ENCODE results near the gene NCL.
A peak's percentile ranks its signal among the peaks of the same experiment; 100 is the strongest.

NCL gene

DNA sequence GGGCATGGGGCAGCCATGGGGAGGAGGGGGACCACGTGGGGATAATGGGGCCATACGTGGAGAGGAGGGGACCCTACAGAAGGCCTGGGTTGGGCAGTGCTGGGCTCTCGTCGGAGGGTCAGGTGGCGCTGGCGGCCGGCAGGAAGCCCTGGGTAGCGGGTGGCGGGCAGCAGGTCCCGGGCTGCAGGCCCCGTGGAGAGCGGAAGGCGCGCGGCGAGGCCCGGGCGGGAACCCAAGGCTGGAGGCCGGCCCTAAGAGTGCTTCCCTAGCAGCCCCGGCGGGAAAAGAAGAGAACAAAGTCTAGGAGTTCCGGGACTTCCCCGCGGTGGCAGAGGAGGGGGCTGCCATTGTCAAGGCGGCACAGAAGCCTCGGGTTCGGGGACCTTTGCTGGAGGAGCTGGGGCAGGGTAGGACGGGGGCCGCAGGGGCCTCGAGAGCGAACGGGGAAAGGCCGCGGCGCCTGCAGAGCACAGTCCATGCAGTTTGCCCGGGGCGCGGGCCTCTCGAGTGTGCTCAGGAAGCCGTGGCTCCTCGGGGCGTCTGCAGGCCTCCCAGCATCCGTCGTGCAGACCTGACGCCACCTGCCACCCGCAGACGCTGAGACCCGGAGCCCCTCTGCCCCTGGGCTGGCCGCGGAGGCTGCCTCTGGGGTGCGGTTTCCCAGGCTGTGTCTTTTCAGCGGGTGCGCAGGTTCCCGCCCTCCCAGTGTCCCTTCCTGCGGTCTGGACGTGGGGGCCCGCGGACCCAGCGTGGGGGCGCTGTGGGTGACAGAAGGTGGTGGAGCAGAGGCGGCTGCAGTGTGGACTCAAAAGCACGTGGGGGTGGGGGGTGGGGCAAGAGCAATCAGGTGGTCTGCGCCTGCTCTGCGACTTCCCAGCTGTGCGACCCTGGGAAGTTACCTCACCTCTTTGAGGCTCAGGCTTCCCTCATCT lies 19.4 kb upstream of the NCL start:
- Histone ChIP-seq H2AFZ (ENCODE audit: low read depth, low read length) (no peak overlapping the region), H3K36me3 (ENCODE audit: insufficient read depth, low read length) (no peaks in the 10 kb centered on the region), H3K9me3 (ENCODE audit: low read length) (no peaks in the 10 kb centered on the region), H3K27me3 (ENCODE audit: insufficient read depth, low read length) (no peaks in the 10 kb centered on the region), H3K4me3 (ENCODE audit: low read length) (no peak overlapping the region), H3K4me1 (ENCODE audit: insufficient read depth, low read length) (no peaks in the 10 kb centered on the region)

- Histone ChIP-seq H3K36me3 (ENCODE audit: insufficient read depth, low read length) (no peaks in the 10 kb centered on the region), H3K9me3 (ENCODE audit: low read length) (no peaks in the 10 kb centered on the region), H3K4me1 (ENCODE audit: insufficient read depth, low read length) (no peaks in the 10 kb centered on the region), H2AFZ (ENCODE audit: low read depth, low read length) (no peak overlapping the region), H3K27me3 (ENCODE audit: insufficient read depth, low read length) (no peaks in the 10 kb centered on the region), H3K4me3 (ENCODE audit: low read length) (no peak overlapping the region)
These were observed 18.6 kb upstream of the NCL start for GRCh38 chr2:231482806-231483391.

GRCh38 chr2:231480781-231481180 lies 16.5 kb upstream of the NCL start:
- H3K4me1 ChIP-seq (ENCODE audit: insufficient read depth, low read length), result no peaks in the 10 kb centered on the region
- H2AFZ ChIP-seq (ENCODE audit: low read depth, low read length), result no peak overlapping the region
- no peaks in the 10 kb centered on the region for H3K9me3 ChIP-seq (ENCODE audit: low read length)
- H3K36me3 ChIP-seq (ENCODE audit: insufficient read depth, low read length), result no peaks in the 10 kb centered on the region
- H3K27me3 ChIP-seq (ENCODE audit: insufficient read depth, low read length), result no peaks in the 10 kb centered on the region
- no peak overlapping the region for H3K4me3 ChIP-seq (ENCODE audit: low read length)

DNA sequence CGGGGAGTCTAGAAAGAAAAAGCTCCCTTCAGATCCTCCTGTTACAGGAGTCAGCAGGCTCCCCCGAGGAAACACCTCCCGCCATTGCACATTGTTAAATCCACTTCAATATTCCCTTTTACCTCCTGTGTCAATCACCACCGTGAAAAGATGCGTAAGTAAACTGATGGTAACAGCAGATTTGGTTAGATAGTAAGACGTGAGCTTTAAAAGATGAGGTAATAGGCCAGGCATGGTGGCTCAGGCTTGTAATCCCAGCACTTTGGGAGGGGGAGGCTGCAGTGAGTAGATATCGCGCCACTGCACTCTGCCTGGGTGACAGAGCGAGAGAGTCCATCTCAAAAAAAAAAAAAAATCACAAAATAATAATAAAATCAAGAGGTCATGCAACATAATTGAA lies 15.2 kb upstream of the NCL start:
- Histone ChIP-seq H3K4me1 (ENCODE audit: insufficient read depth, low read length) (no peaks in the 10 kb centered on the region), H3K9me3 (ENCODE audit: low read length) (no peaks in the 10 kb centered on the region), H2AFZ (ENCODE audit: low read depth, low read length) (no peak overlapping the region), H3K27me3 (ENCODE audit: insufficient read depth, low read length) (no peaks in the 10 kb centered on the region), H3K4me3 (ENCODE audit: low read length) (no peak overlapping the region), H3K36me3 (ENCODE audit: insufficient read depth, low read length) (no peaks in the 10 kb centered on the region)

DNA sequence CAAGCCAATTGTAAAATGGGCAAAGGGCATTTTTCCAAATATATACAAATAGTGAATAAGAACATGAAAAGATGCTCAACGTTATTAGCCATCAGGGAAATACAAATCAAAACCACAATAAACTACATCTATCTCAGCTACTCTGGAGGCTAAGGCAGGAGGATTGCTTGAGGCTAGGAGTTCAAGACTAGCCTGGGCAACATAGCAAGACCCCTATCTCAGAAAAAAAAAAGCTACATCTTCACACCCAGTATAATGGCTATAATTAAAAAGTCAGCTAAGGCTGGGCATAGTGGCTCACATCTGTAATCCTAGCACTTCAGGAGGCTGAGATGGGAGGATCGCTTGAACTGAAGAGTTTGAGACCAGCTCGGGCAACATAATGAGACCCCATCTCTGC lies 12.6 kb upstream of the NCL start:
- Histone ChIP-seq H3K4me1 (ENCODE audit: insufficient read depth, low read length) (no peaks in the 10 kb centered on the region), H3K36me3 (ENCODE audit: insufficient read depth, low read length) (no peaks in the 10 kb centered on the region), H3K4me3 (ENCODE audit: low read length) (no peak overlapping the region), H3K27me3 (ENCODE audit: insufficient read depth, low read length) (no peaks in the 10 kb centered on the region), H2AFZ (ENCODE audit: low read depth, low read length) (no peak overlapping the region), H3K9me3 (ENCODE audit: low read length) (no peaks in the 10 kb centered on the region)

DNA sequence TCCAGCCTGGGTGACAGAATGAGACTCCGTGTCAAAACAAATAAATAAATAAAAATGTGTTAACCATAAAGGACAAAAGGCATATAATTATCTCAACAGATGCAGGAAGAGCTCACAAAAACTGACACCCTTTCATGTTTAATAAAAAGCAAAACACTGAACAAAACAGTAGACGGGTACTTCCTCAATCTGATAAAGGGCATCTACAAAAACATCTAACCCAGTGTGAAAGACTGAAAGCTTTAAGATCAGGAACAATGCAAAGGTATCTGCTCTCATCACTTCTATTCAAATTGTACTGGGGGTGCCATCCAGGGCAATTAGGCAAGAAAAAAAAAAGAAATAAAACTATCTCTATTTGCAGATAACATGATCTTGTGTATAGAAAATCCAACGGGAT lies 11.7 kb upstream of the NCL start:
- Histone ChIP-seq H3K4me1 (ENCODE audit: insufficient read depth, low read length) (no peaks in the 10 kb centered on the region), H3K4me3 (ENCODE audit: low read length) (no peak overlapping the region), H3K9me3 (ENCODE audit: low read length) (no peaks in the 10 kb centered on the region), H3K27me3 (ENCODE audit: insufficient read depth, low read length) (no peaks in the 10 kb centered on the region), H2AFZ (ENCODE audit: low read depth, low read length) (no peak overlapping the region), H3K36me3 (ENCODE audit: insufficient read depth, low read length) (no peaks in the 10 kb centered on the region)

DNA sequence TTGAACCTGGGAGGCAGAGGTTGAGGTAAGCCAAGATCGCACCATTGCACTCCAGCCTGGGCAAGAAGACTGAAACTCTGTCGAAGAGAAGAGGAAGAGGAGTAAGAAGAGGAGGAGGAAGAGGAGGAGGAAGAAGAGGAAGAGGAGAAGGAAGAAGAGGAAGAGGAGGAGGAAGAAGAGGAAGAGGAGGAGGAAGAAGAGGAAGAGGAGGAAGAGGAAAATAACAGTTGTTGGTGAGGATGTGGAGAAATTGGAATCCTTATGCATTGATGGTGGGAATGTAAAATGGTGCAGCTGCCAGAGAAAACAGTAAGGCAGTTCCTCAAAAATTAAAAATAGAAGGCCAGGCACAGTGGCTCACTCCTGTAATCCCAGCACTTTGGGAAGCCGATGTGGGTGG lies 8.5 kb upstream of the NCL start:
- H2AFZ ChIP-seq (ENCODE audit: low read depth, low read length), result no peak overlapping the region
- no peaks in the 10 kb centered on the region for H3K36me3 ChIP-seq (ENCODE audit: insufficient read depth, low read length)
- H3K9me3 ChIP-seq (ENCODE audit: low read length), result no peaks in the 10 kb centered on the region
- no peaks in the 10 kb centered on the region for H3K4me1 ChIP-seq (ENCODE audit: insufficient read depth, low read length)
- no peak overlapping the region for H3K4me3 ChIP-seq (ENCODE audit: low read length)
- no peaks in the 10 kb centered on the region for H3K27me3 ChIP-seq (ENCODE audit: insufficient read depth, low read length)

- Histone ChIP-seq H3K4me1 (ENCODE audit: insufficient read depth, low read length) (peaks cover 3% of the 10 kb centered on the region), H3K4me3 (ENCODE audit: low read length) (no peak overlapping the region), H3K27me3 (ENCODE audit: insufficient read depth, low read length) (no peaks in the 10 kb centered on the region), H3K9me3 (ENCODE audit: low read length) (no peaks in the 10 kb centered on the region), H3K36me3 (ENCODE audit: insufficient read depth, low read length) (no peaks in the 10 kb centered on the region), H2AFZ (ENCODE audit: low read depth, low read length) (no peak overlapping the region)
These were observed 6.1 kb upstream of the NCL start for GRCh38 chr2:231470246-231470900.

- Histone ChIP-seq H3K4me1 (ENCODE audit: insufficient read depth, low read length) (peaks cover 7% of the 10 kb centered on the region), H2AFZ (ENCODE audit: low read depth, low read length) (no peak overlapping the region), H3K36me3 (ENCODE audit: insufficient read depth, low read length) (no peaks in the 10 kb centered on the region), H3K27me3 (ENCODE audit: insufficient read depth, low read length) (no peaks in the 10 kb centered on the region), H3K9me3 (ENCODE audit: low read length) (no peaks in the 10 kb centered on the region), H3K4me3 (ENCODE audit: low read length) (no peak overlapping the region)
These were observed 5.3 kb upstream of the NCL start for GRCh38 chr2:231469583-231469950.

DNA sequence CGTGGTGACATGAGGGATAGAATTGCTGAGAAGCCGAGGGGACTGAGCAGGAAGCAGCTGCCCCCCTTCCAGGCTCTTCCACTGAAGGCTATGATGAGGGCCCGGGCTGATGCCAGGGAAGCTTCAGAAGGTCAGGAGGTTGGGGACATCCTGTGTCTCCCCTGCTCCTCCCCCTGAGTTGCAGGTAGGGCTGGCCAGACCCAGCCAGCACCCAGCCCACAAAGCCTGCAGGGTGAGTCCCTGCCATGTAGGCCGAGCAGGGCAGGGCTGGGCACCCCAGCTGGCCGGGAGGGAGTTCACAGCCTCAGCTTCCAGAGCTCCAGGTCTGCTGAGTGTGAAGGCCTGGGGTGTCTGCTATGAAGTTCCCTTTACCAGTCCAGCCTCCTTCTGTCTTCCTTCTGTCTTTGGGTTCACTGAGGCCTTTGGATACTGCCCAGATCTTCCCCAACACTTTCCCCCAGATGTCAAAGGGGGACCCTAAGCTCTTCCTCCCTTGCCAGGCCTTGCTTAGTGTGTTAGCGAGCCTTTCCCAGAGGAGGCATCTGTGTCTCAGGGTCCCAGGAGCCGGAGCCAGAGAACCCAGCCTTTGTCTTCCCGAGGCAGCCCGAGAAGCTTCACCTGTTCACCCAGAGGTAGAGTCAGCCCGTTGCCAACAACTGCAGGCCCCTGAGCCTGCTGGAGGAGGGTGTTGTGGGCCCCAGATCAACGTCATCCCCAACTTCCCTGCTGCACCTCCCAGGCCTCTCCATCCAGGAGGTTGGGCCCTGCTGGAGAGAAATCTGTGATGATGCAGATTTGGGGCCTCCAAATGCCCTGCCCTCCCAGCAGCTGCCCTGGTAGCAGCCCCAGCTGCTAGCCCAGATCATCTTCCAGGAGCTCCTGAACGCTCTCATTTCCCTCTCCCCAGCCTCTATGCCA lies 3.6 kb upstream of the NCL start:
- H3K9me3 ChIP-seq (ENCODE audit: low read length), result no peaks in the 10 kb centered on the region
- no peak overlapping the region for H2AFZ ChIP-seq (ENCODE audit: low read depth, low read length)
- peaks cover 3% of the 10 kb centered on the region for H3K36me3 ChIP-seq (ENCODE audit: insufficient read depth, low read length)
- H3K27me3 ChIP-seq (ENCODE audit: insufficient read depth, low read length), result no peaks in the 10 kb centered on the region
- H3K4me1 ChIP-seq (ENCODE audit: insufficient read depth, low read length), result peaks cover 14% of the 10 kb centered on the region
- H3K4me3 ChIP-seq (ENCODE audit: low read length), result no peak overlapping the region

DNA sequence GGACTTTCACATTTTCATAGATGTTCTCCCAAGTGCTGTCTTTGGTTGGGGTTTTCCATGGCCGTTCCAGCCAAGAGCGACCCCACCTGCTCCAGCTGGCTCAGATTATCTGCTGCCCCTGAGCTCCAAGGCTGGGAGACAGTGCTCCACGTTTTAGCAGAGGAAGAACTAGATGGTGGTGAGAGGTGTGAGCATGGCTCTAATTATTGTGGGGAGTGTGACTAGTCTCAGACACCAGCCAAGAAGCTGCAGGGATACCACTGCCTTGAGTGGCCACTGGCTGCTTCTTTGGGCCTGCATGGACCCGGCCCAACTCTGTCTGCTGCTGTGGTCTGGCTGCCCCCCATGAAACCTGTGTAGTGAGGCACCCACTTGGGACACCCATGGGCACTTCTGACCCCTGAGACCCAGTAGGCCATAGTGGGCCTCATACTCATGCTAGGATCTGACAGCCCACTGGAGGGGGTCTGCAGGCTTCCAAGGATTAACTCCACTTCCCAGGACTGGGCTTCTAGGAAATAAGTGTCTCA lies 2.8 kb upstream of the NCL start:
- Histone ChIP-seq H3K9me3 (ENCODE audit: low read length) (no peaks in the 10 kb centered on the region), H3K27me3 (ENCODE audit: insufficient read depth, low read length) (no peaks in the 10 kb centered on the region), H2AFZ (ENCODE audit: low read depth, low read length) (no peak overlapping the region), H3K36me3 (ENCODE audit: insufficient read depth, low read length) (peaks cover 11% of the 10 kb centered on the region), H3K4me3 (ENCODE audit: low read length) (no peak overlapping the region), H3K4me1 (ENCODE audit: insufficient read depth, low read length) (peaks cover 21% of the 10 kb centered on the region)

GRCh38 chr2:231464576-231465540 lies 574 bp upstream of the NCL start:
- Histone ChIP-seq H2AFZ (ENCODE audit: low read depth, low read length) (peak overlapping the region; percentile 65), H3K27me3 (ENCODE audit: insufficient read depth, low read length) (no peaks in the 10 kb centered on the region), H3K36me3 (ENCODE audit: insufficient read depth, low read length) (peaks cover 32% of the 10 kb centered on the region), H3K9me3 (ENCODE audit: low read length) (no peaks in the 10 kb centered on the region), H3K4me1 (ENCODE audit: insufficient read depth, low read length) (peaks cover 28% of the 10 kb centered on the region), H3K4me3 (ENCODE audit: low read length) (peak overlapping the region; percentile 77)
